PC-9 (cell line): ENCODE results near the gene HYCC2. TPM values are rescaled to one million over a fixed set of nuclear protein-coding genes. Genes with fewer than 3 reads are reported as not detected.

Experiments used
- BruUV-seq: library from RNA; stranded (reverse); fragments of 400-500 nt; replicated peaks from 2 replicates; lab custom pipeline; 2021; lab: Mats Ljungman, UMichigan
- CTCF ChIA-PET: fragments of 300-600 bp; sonication (Branson Sonifier 250); formaldehyde crosslinking; loops from one replicate; lab custom pipeline; 2022; ENCODE audit warnings: antibody characterized with exemption; lab: Charles Lee
- POLR2A ChIA-PET: fragments of 300-600 bp; sonication (Branson Sonifier 250); formaldehyde crosslinking; loops from one replicate; lab custom pipeline; 2022; ENCODE audit warnings: antibody characterized with exemption; ENCODE audit not compliant: unreplicated experiment; lab: Charles Lee
- DNase-seq, 2 experiments: peaks; one replicate each; pipeline versions ENCODE4 v3.0.0 to v3.0.0-alpha.2; 2015 to 2022; ENCODE audit warnings: mixed read lengths in 1 of 2
- H2AFZ ChIP-seq: fragments of 200-600 bp; sonication (generic); 2 replicates; pipeline ENCODE4 v1.8.1; 2017; ENCODE audit warnings: antibody characterized with exemption
- H3F3A ChIP-seq: fragments of 200-600 bp; sonication (generic); 2 replicates; pipeline ENCODE4 v1.8.1; 2017; ENCODE audit warnings: antibody characterized with exemption, mild to moderate bottlenecking, low read depth; ENCODE audit not compliant: insufficient read depth
- H3K27ac ChIP-seq: fragments of 200-600 bp; sonication (generic); 2 replicates; pipeline ENCODE4 v1.6.1; 2016; ENCODE audit warnings: mixed run types
- H3K27me3 ChIP-seq: fragments of 200-600 bp; sonication (generic); 2 replicates; pipeline ENCODE4 v1.6.1; 2016; ENCODE audit warnings: low read depth, mixed run types; ENCODE audit not compliant: insufficient read depth
- H3K36me3 ChIP-seq: fragments of 200-600 bp; sonication (generic); 2 replicates; pipeline ENCODE4 v1.6.1; 2016; ENCODE audit warnings: low read depth, mixed run types
- H3K4me1 ChIP-seq: fragments of 200-600 bp; sonication (generic); replicated peaks from 2 replicates; pipeline ENCODE4 v1.6.1; 2016; ENCODE audit warnings: mixed run types; ENCODE audit not compliant: insufficient read depth
- H3K4me2 ChIP-seq: fragments of 200-600 bp; sonication (generic); 2 replicates; pipeline ENCODE4 v1.6.1; 2017; ENCODE audit warnings: mixed run types
- H3K4me3 ChIP-seq: fragments of 200-600 bp; sonication (generic); 2 replicates; pipeline ENCODE4 v1.6.1; 2016; ENCODE audit warnings: mixed run types
- H3K79me2 ChIP-seq: fragments of 200-600 bp; sonication (generic); 2 replicates; pipeline ENCODE4 v1.6.1; 2017; ENCODE audit warnings: low read depth, mixed run types
- H3K9me2 ChIP-seq: fragments of 200-600 bp; sonication (generic); 2 replicates; pipeline ENCODE4 v1.8.1; 2017; ENCODE audit warnings: mild to moderate bottlenecking; ENCODE audit not compliant: insufficient read depth
- H3K9me3 ChIP-seq: fragments of 200-600 bp; sonication (generic); 2 replicates; pipeline ENCODE4 v1.8.1; 2016; ENCODE audit warnings: low read depth; ENCODE audit not compliant: insufficient read depth
- H4K20me1 ChIP-seq: fragments of 200-600 bp; sonication (generic); 2 replicates; pipeline ENCODE4 v1.8.1; 2017; ENCODE audit not compliant: insufficient read depth
- CTCF ChIP-seq: fragments of 200-600 bp; sonication (generic); conservative IDR thresholded peaks from 2 replicates; pipeline ENCODE4 v1.6.1; 2017; ENCODE audit warnings: mixed run types, antibody characterized with exemption, mild to moderate bottlenecking, moderate library complexity
- EZH2 ChIP-seq: fragments of 200-600 bp; sonication (generic); IDR thresholded peaks from 2 replicates; pipeline ENCODE4 v1.8.0; 2017; ENCODE audit warnings: antibody characterized with exemption, low read depth
- intact Hi-C: fragments of 100-400 bp; cut with micrococcal nuclease; formaldehyde crosslinking; loops from one replicate; pipeline ENCODE4 v1.10.0; 2022; ENCODE audit not compliant: unreplicated experiment
- total RNA-seq: library from RNA; stranded (reverse); gene quantifications from 2 replicates; pipeline ENCODE4 v1.2.3, GENCODE V29; 2021

Gene HYCC2
- total RNA-seq, 1 experiment from 2014 or later: 10.7 TPM

DNA sequence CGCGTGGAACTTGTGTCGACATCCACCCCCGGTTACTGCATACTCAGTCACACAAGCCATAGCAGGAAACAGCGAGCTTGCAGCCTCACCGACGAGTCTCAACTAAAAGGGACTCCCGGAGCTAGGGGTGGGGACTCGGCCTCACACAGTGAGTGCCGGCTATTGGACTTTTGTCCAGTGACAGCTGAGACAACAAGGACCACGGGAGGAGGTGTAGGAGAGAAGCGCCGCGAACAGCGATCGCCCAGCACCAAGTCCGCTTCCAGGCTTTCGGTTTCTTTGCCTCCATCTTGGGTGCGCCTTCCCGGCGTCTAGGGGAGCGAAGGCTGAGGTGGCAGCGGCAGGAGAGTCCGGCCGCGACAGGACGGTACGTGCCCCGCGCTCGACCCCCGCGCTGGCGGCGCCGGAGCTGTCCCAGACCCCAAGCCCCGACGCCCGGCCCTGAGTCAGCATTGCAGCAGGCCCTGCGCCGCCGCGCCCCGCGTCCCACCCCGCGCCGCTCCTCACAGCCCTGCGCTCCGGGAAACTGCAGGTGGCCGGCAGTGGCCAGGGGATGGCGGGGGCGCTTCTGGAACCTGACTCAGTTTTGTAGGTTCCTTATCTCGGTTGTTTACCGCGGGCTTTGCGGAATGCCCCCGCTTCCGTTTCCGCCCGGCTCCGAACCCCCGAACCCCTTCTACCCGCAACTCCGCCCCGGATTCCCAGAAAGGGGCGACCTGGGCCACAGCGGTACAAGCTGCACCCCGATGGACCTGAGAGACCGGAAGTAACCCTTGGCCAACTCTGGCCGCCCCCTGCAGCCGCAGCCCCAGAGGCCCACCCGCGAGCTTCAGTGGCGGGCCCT, 44.9 kb upstream of the HYCC2 start, which contains the start of gene CFLAR:
CFLAR (plus strand) TSS at position 50 of the 844 bp plus-strand sequence. CDS start 13,702 bp downstream, outside the sequence.
- H3K4me2 ChIP-seq: peak within 1 kb of the TSS; percentile 89
- DNase-seq: peak; percentile 56 to 57
- ChIA-PET POLR2A (interaction anchor here (0.5 to 1.1 kb wide), 4 partner anchors 32 to 803 kb away, joined by 4 to 6 read pairs (median 5); no protein-coding TSS in a partner anchor), CTCF (interaction anchor here (0.6 to 0.9 kb wide), 4 partner anchors 26 to 210 kb away, joined by 3 to 4 read pairs (median 3); no protein-coding TSS in a partner anchor)
- peaks cover 41% of the 10 kb centered on the region for H3K4me1 ChIP-seq
- no peaks in the 10 kb centered on the region for H3K27me3 ChIP-seq
- H4K20me1 ChIP-seq: no peaks in the 10 kb centered on the region
- intact Hi-C loops: loop anchor here (5.0 kb wide), 2 partner anchors 44 to 154 kb away; partner anchors contain the start of genes HYCC2, NDUFB3 and ORC2
- H3F3A ChIP-seq: peaks cover 46% of the 10 kb centered on the region
- peak within 1 kb of the TSS; percentile 68 for H3K4me3 ChIP-seq
- H3K79me2 ChIP-seq: peaks cover 43% of the 10 kb centered on the region
- no peaks in the 10 kb centered on the region for H3K9me2 ChIP-seq
- peak within 1 kb of the TSS; percentile 100 for H3K27ac ChIP-seq
- 0 out of 2 replicates have a peak, but pooled peaks cover 6% of the 10 kb centered on the region for H3K36me3 ChIP-seq
- no peaks in the 10 kb centered on the region for H3K9me3 ChIP-seq
- peak within 1 kb of the TSS; percentile 93 for H2AFZ ChIP-seq
- TSS peak; percentile 42 for BruUV-seq
- TF ChIP-seq CTCF (no peak), EZH2 (no peak)

- H3K27ac ChIP-seq: peak overlapping the region; percentile 100
- H3K36me3 ChIP-seq: no peaks in the 10 kb centered on the region
- no peaks in the 10 kb centered on the region for H3K9me3 ChIP-seq
- BruUV-seq: no TSS peak
- TF ChIP-seq CTCF (no peak), EZH2 (no peak)
- no peak for DNase-seq
- H3K9me2 ChIP-seq: no peaks in the 10 kb centered on the region
- no peaks in the 10 kb centered on the region for H3K27me3 ChIP-seq
- H4K20me1 ChIP-seq: no peaks in the 10 kb centered on the region
- CTCF ChIA-PET: interaction anchor here (0.7 to 1.1 kb wide), 2 partner anchors 17 to 44 kb away, joined by 3 to 6 read pairs; no protein-coding TSS in a partner anchor
- H3K79me2 ChIP-seq: peaks cover 28% of the 10 kb centered on the region
- peaks cover 30% of the 10 kb centered on the region for H3K4me1 ChIP-seq
- H2AFZ ChIP-seq: no peak overlapping the region
- POLR2A ChIA-PET: interaction anchor here (0.7 kb wide), 1 partner anchor 13 kb away, joined by 5 read pairs; no protein-coding TSS in a partner anchor
- H3K4me3 ChIP-seq: peak overlapping the region; percentile 68; the same call in 1 of the 2 replicates
- peak overlapping the region; percentile 89 for H3K4me2 ChIP-seq
- H3F3A ChIP-seq: peaks cover 46% of the 10 kb centered on the region
- intact Hi-C loops: loop anchor here (5.0 kb wide), 2 partner anchors 43 to 153 kb away; partner anchors contain the start of genes HYCC2, NDUFB3 and ORC2
Observed at GRCh38 chr2:201114846-201115245, 43.4 kb upstream of the HYCC2 start.

GRCh38 chr2:201114350-201114749, 42.9 kb upstream of the HYCC2 start:
- Histone ChIP-seq H4K20me1 (no peaks in the 10 kb centered on the region), H3K4me1 (peaks cover 26% of the 10 kb centered on the region), H3K4me2 (peak overlapping the region; percentile 89), H3K9me3 (no peaks in the 10 kb centered on the region), H3F3A (peaks cover 46% of the 10 kb centered on the region), H3K27ac (no peak overlapping the region), H3K79me2 (peaks cover 23% of the 10 kb centered on the region), H3K9me2 (no peaks in the 10 kb centered on the region), H3K27me3 (no peaks in the 10 kb centered on the region), H2AFZ (no peak overlapping the region), H3K36me3 (no peaks in the 10 kb centered on the region), H3K4me3 (peak overlapping the region; percentile 68; the same call in 1 of the 2 replicates)
- TF ChIP-seq EZH2 (no peak), CTCF (no peak)
- intact Hi-C loops: no loop called here
- BruUV-seq: no TSS peak
- no peak for DNase-seq
- POLR2A ChIA-PET: no interaction called here
- CTCF ChIA-PET: interaction anchor here (0.7 to 1.1 kb wide), 2 partner anchors 18 to 44 kb away, joined by 3 to 6 read pairs; no protein-coding TSS in a partner anchor
